GM18907 (cell line): ENCODE results near the gene PLEKHA8.
A peak's percentile ranks its signal among the peaks of the same experiment; 100 is the strongest.

Experiments used
- ATAC-seq: cut with Tn5 transposase; IDR thresholded peaks from one replicate; pipeline ENCODE4 v1.9.1; 2021; ENCODE audit warnings: mild to moderate bottlenecking, moderate library complexity; ENCODE audit not compliant: unreplicated experiment

PLEKHA8 gene

GRCh38 chr7:30022991-30023390 lies 5.2 kb upstream of the PLEKHA8 start:
- ATAC-seq, result no peak

GRCh38 chr7:30023524-30023923 lies 4.7 kb upstream of the PLEKHA8 start:
- ATAC-seq, result no peak

GRCh38 chr7:30026229-30027064 lies 1.8 kb upstream of the PLEKHA8 start, which contains the start of gene FKBP14:
FKBP14 (minus strand) TSS chr7:30026702; CDS start chr7:30026508, 194 bp downstream.
- peak; percentile 76 for ATAC-seq

GRCh38 chr7:30027065-30027456 lies 1.2 kb upstream of the PLEKHA8 start:
- ATAC-seq, result peak; percentile 33

GRCh38 chr7:30027740-30028215 lies 434 bp upstream of the PLEKHA8 start:
- peak; percentile 3 for ATAC-seq

DNA sequence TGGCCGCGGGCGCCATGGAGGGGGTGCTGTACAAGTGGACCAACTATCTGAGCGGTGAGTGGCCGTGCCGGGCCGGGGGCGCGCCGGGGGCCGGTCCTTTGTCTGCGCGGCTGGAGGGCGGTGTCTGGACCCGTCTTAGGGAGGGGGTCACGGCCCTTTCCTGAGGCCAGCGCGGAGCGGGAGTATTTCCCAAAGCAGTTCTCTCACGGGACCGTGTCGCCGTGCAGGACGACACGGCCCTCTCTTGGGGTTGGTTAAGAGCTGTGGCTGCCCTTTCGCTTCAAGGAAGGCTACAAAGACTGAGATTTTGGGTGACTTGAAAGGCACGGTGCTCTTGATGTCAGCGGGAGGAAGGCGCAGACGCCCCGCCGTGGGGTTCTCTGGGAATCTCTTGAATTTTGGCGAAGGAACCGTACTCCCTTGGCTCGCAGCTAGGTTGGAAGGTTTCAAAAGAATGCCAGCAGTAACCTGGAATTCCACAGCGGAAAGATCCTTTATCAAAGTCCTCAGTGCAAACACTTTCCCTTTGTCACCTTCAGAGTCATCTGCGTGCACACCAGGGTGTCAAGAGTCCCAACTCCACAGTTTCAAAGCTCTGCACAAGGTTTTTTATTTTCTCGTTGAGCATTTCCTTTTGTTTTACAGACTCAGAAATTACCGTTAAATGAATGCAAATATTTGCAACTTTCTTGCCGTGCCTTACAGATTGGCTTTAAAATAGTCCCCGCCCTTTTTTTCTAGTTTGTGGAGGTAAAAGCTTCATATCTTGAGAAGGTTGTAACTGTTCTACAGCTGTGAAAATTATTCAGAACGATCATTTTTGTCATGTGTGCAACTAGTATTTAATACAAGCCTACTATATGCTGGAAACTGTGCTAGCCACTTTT lies 780 bp downstream of the PLEKHA8 start:
- ATAC-seq, result peak; percentile 20

- ATAC-seq, result no peak
Measured at GRCh38 chr7:30029696-30030095, 1.5 kb downstream of the PLEKHA8 start.

- ATAC-seq, result no peak
Measured at GRCh38 chr7:30032310-30033125, 4.3 kb downstream of the PLEKHA8 start.

DNA sequence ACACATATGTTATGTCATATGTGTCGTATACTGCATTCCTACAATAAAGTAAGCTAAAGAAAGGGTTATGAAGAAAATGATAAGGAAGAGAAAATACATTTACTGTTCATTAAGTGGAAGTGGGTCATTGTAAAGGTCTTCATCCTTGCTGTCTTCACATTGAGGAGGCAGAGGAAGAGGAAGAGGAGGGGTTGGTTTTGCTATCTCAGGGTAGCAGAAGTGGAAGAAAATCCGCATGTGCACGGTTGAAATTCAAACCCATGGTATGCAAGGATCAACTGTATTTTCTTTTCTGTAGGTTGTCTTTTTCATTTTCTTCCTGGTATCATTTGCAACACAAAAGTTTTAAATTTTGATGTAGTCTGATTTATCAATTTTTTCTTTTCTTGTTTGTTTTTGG lies 6.3 kb downstream of the PLEKHA8 start:
- ATAC-seq, result no peak

DNA sequence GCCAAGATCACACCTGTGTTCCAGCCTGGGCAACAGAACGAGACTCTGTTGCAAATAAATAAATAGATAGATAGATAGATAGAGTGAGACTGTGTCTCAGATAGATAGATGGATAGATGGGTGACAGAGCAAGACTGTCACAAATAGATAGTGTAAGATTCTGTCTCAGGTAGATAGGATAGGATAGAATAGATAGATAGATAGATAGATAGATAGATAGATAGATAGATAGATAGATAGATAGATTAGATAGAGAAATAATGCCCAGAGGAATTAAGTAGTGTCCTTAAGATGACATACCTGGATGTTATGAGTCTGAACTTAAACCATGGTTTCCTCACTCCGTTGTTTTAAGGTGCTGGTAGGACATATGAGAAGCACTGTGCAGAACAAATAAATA lies 8.0 kb downstream of the PLEKHA8 start:
- ATAC-seq, result no peak

GRCh38 chr7:30038196-30038980 lies 10.2 kb downstream of the PLEKHA8 start:
- ATAC-seq, result no peak

GRCh38 chr7:30040938-30041337 lies 12.7 kb downstream of the PLEKHA8 start:
- ATAC-seq, result no peak

- no peak for ATAC-seq
Measured at GRCh38 chr7:30041526-30042269, 13.5 kb downstream of the PLEKHA8 start.

DNA sequence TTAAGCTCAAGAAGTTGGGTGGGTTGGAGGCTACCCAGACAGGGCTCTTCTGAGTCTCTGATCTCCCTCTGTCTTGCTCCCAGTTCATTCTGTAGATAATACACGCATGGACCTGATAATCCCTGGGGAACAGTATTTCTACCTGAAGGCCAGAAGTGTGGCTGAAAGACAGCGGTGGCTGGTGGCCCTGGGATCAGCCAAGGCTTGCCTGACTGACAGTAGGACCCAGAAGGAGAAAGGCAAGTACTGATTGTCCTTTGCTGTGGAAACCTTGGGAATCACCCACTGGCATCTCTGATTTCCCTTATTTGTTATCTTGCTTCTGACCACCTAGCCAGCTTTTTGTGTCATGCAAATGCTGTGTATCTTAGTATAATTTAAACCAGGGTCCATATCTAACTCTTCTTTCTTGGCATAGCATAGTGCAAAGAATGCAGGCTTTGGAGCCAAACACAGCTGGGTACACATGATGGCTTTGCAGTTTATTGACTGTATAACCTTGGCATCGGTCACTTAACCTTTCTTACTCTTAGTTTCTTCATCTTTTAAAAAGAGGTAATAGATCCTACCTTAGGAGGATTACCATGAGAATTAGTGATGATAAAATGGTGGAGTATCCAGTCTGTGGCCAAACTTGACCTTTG lies 18.0 kb downstream of the PLEKHA8 start:
- no peak for ATAC-seq

- no peak for ATAC-seq
Measured at GRCh38 chr7:30047124-30047523, 18.9 kb downstream of the PLEKHA8 start.

GRCh38 chr7:30048582-30048981 lies 20.4 kb downstream of the PLEKHA8 start:
- ATAC-seq, result no peak

DNA sequence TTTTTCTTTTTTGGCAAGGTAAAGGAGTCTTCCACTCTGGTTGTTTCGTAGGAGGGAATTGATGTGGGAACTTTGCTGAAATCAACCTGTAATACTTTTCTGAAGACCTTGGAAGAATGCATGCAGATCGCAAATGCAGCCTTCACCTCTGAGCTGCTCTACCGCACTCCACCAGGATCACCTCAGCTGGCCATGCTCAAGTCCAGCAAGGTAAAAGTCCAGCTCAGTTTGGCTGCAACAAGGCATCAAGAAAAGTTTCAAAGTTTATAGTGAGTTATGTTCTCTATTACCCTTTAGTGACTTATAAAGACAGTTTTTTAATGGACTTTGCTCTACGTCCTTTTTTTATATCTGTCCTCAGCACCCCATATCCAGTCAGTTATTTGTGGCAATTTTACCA lies 21.0 kb downstream of the PLEKHA8 start:
- ATAC-seq, result no peak

- ATAC-seq, result no peak
Measured at GRCh38 chr7:30053068-30053467, 24.9 kb downstream of the PLEKHA8 start.

GRCh38 chr7:30057741-30058140 lies 29.5 kb downstream of the PLEKHA8 start:
- ATAC-seq, result no peak
